ENCODE data around the gene CCSER1. TPM values are rescaled to one million over a fixed set of nuclear protein-coding genes. Genes with fewer than 3 reads are reported as not detected.
A peak's percentile ranks its signal among the peaks of the same experiment; 100 is the strongest.

Gene CCSER1
- total and polyA plus RNA-seq, 4 donors: 0.61 to 23.0 (median 3.8) TPM

DNA sequence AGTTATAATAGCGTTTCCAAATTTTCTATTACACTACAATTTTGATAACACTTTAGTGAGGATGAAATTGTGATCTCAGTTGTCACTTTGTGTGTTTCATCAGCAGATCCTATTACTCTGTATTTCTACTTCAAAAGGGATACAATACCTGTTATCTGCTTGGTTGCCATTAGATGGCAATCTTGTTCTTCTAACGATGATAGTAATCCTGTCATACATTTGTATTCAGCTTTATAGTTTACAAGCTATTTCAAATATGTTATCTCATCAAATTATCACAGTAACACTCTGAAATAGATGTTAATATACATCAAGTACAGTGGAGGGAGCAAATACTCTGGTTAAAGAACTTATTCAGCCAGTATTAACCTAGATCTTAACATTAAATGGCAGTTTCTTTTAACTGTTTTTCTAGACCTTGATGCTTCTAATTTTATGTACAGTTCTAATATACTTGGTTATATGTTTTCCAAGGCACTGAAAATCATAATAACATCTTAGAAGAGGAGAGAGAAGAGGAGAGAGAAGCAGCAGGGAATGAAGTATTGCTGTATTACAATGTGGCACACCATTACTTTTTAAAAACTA lies 292.0 kb downstream of the CCSER1 start:
- no peak for ATAC-seq (ENCODE audit: insufficient read depth, low FRiP score)
- WGBS, 2 donors: 2% methylated on average over 2 of the region's 2 CpGs
- TF ChIP-seq, protein P1, sequence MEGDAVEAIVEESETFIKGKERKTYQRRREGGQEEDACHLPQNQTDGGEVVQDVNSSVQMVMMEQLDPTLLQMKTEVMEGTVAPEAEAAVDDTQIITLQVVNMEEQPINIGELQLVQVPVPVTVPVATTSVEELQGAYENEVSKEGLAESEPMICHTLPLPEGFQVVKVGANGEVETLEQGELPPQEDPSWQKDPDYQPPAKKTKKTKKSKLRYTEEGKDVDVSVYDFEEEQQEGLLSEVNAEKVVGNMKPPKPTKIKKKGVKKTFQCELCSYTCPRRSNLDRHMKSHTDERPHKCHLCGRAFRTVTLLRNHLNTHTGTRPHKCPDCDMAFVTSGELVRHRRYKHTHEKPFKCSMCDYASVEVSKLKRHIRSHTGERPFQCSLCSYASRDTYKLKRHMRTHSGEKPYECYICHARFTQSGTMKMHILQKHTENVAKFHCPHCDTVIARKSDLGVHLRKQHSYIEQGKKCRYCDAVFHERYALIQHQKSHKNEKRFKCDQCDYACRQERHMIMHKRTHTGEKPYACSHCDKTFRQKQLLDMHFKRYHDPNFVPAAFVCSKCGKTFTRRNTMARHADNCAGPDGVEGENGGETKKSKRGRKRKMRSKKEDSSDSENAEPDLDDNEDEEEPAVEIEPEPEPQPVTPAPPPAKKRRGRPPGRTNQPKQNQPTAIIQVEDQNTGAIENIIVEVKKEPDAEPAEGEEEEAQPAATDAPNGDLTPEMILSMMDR (IDR thresholded peaks at IDR 0.05; ENCODE audit: control extremely low read depth, extremely low read depth): no peak
- peak in 2 of 3 donors; percentile 74 to 79 for DNase-seq
- Histone ChIP-seq H3K36me3 (ENCODE audit: control insufficient read depth in 4 of 4, insufficient read depth in 4 of 4, low read length in 4 of 4) (no peaks in the 10 kb centered on the region), H3K4me1 (ENCODE audit: control insufficient read depth in 5 of 5, insufficient read depth in 5 of 5, low read length in 5 of 5) (peaks cover 0 to 5% (median 0%) of the 10 kb centered on the region in 5 donors), H3K9me3 (ENCODE audit: control insufficient read depth in 4 of 4, insufficient read depth in 3 of 4, low read length in 3 of 4) (no peaks in the 10 kb centered on the region), H3K9ac (ENCODE audit: insufficient read depth in 1 of 2, low read length in 2 of 2) (no peak overlapping the region), H3K4me3 (no peak overlapping the region), H3K27ac (ENCODE audit: low read depth in 1 of 2, low read length in 1 of 2) (no peak overlapping the region), H3K27me3 (ENCODE audit: control insufficient read depth in 3 of 3, insufficient read depth in 3 of 3, low read length in 2 of 3) (no peaks in the 10 kb centered on the region)

DNA sequence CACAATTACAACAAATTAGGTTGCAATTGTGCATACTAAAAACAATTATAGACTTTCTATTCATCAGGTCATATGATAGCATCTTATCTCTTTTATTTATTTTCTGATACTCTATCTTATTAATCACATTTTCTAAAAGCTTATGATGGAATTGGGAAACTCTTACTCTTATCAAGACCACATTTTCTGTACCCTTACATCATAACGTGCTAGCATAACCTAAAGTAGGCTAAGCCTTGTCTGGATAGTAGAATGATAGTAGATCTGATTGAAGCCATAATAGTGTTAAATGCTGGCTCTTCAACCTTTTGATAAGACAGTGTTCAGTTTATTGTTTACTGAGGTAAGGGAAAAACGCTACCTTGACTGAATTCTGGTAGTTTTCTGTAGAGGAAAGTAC lies 294.0 kb downstream of the CCSER1 start:
- no peak for ATAC-seq (ENCODE audit: insufficient read depth, low FRiP score)

DNA sequence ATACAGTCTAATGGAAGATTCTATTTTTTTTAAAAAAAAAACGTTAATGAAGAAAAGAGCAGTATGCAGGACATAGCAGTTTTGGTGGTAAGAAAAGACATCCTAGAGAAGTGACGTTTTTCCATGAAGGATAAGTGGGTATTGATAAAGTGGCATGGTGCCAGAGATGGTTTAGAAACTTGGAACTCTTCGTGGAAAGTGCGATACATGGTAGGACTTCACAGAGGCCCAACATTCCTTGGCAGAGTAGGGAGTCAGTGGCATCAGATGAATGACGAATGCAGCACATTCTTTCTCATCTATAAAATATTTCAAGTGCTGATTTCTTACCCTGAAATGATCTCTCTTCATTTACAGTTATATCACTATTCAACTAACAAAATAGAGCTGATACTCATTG lies 298.7 kb downstream of the CCSER1 start:
- Histone ChIP-seq H3K4me3 (no peak overlapping the region), H3K9me3 (ENCODE audit: control insufficient read depth in 4 of 4, insufficient read depth in 3 of 4, low read length in 3 of 4) (no peaks in the 10 kb centered on the region), H3K27ac (ENCODE audit: low read depth in 1 of 2, low read length in 1 of 2) (no peak overlapping the region), H3K36me3 (ENCODE audit: control insufficient read depth in 4 of 4, insufficient read depth in 4 of 4, low read length in 4 of 4) (no peaks in the 10 kb centered on the region), H3K4me1 (ENCODE audit: control insufficient read depth in 5 of 5, insufficient read depth in 5 of 5, low read length in 5 of 5) (no peaks in the 10 kb centered on the region), H3K27me3 (ENCODE audit: control insufficient read depth in 3 of 3, insufficient read depth in 3 of 3, low read length in 2 of 3) (no peaks in the 10 kb centered on the region), H3K9ac (ENCODE audit: insufficient read depth in 1 of 2, low read length in 2 of 2) (no peak overlapping the region)
- TF ChIP-seq, protein P1 (IDR thresholded peaks at IDR 0.05; ENCODE audit: control extremely low read depth, extremely low read depth): no peak
- ATAC-seq (ENCODE audit: insufficient read depth, low FRiP score) (no peak), DNase-seq (no peak)
- WGBS, 2 donors: 74 to 76% methylated on average over 5 of the region's 5 CpGs

More for the DNA sequence above, 294.0 kb downstream of the CCSER1 start:
- no peak for DNase-seq
- 75 to 81% methylated on average over 2 of the region's 2 CpGs for WGBS, 2 donors
- H3K27ac ChIP-seq (ENCODE audit: low read depth in 1 of 2, low read length in 1 of 2): no peak overlapping the region
- no peaks in the 10 kb centered on the region for H3K36me3 ChIP-seq (ENCODE audit: control insufficient read depth in 4 of 4, insufficient read depth in 4 of 4, low read length in 4 of 4)
- H3K27me3 ChIP-seq (ENCODE audit: control insufficient read depth in 3 of 3, insufficient read depth in 3 of 3, low read length in 2 of 3): no peaks in the 10 kb centered on the region
- H3K9me3 ChIP-seq (ENCODE audit: control insufficient read depth in 4 of 4, insufficient read depth in 3 of 4, low read length in 3 of 4): no peaks in the 10 kb centered on the region
- peaks cover 0 to 5% (median 0%) of the 10 kb centered on the region in 5 donors for H3K4me1 ChIP-seq (ENCODE audit: control insufficient read depth in 5 of 5, insufficient read depth in 5 of 5, low read length in 5 of 5)
- H3K4me3 ChIP-seq: no peak overlapping the region
- no peak overlapping the region for H3K9ac ChIP-seq (ENCODE audit: insufficient read depth in 1 of 2, low read length in 2 of 2)
- TF ChIP-seq, protein P1 (IDR thresholded peaks at IDR 0.05; ENCODE audit: control extremely low read depth, extremely low read depth): no peak

DNA sequence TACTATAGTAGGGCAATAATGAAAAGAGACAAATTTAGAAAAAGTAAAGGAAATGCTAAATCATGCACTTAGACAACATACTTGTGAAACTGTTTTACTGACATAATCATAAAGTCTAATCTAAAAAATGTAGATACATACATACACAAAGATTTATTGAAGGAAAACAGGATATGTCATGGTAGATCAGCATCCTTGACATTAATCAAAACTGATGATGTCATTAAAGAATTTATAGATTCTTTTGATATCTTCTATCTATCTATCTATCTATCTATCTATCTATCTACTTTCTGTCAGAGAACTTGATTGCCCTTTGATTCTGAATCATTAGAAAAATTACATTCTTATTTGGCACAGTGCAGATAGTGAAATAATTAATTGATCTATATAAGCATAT lies 311.3 kb downstream of the CCSER1 start:
- Histone ChIP-seq H3K9me3 (ENCODE audit: control insufficient read depth in 4 of 4, insufficient read depth in 3 of 4, low read length in 3 of 4) (no peaks in the 10 kb centered on the region), H3K27me3 (ENCODE audit: control insufficient read depth in 3 of 3, insufficient read depth in 3 of 3, low read length in 2 of 3) (peaks cover 0 to 3% (median 0%) of the 10 kb centered on the region in 3 donors), H3K9ac (ENCODE audit: insufficient read depth in 1 of 2, low read length in 2 of 2) (no peak overlapping the region), H3K4me1 (ENCODE audit: control insufficient read depth in 5 of 5, insufficient read depth in 5 of 5, low read length in 5 of 5) (peaks cover 0 to 4% (median 0%) of the 10 kb centered on the region in 5 donors), H3K27ac (ENCODE audit: low read depth in 1 of 2, low read length in 1 of 2) (no peak overlapping the region), H3K36me3 (ENCODE audit: control insufficient read depth in 4 of 4, insufficient read depth in 4 of 4, low read length in 4 of 4) (no peaks in the 10 kb centered on the region), H3K4me3 (no peak overlapping the region)
- TF ChIP-seq, protein P1 (IDR thresholded peaks at IDR 0.05; ENCODE audit: control extremely low read depth, extremely low read depth): no peak
- DNase-seq: no peak
- no peak for ATAC-seq (ENCODE audit: insufficient read depth, low FRiP score)
